OCI-LY7 (cell line): ENCODE measurements around the gene TBC1D32. TPM values are rescaled to one million over a fixed set of nuclear protein-coding genes. Genes with fewer than 3 reads are reported as not detected.

Source experiments
- BruUV-seq: library from RNA; stranded (reverse); fragments of 400-500 nt; replicated peaks from 2 replicates; lab custom pipeline; 2021; lab: Mats Ljungman, UMichigan
- CTCF ChIA-PET: fragments of 300-600 bp; sonication (Branson Sonifier 250); formaldehyde crosslinking; loops from one replicate; lab custom pipeline; 2022; ENCODE audit warnings: antibody characterized with exemption; ENCODE audit not compliant: unreplicated experiment; lab: Charles Lee
- POLR2A ChIA-PET: fragments of 300-600 bp; sonication (Branson Sonifier 250); formaldehyde crosslinking; loops from one replicate; lab custom pipeline; 2022; ENCODE audit warnings: antibody characterized with exemption; lab: Charles Lee
- DNase-seq: peaks from one replicate; pipeline ENCODE4 v3.0.0-alpha.2; 2015; ENCODE audit warnings: low spot score
- H2AFZ ChIP-seq: fragments of 200-600 bp; sonication (generic), shearing (Covaris generic); 2 replicates; pipeline ENCODE4 v1.6.1; 2014; ENCODE audit warnings: mild to moderate bottlenecking, antibody characterized with exemption, low read length, moderate library complexity
- H3K27ac ChIP-seq: fragments of 200-600 bp; sonication (generic); 2 replicates; pipeline ENCODE4 v1.5.1; 2014; ENCODE audit warnings: mixed run types, low read depth, mild to moderate bottlenecking, moderate library complexity, low read length, inconsistent platforms; ENCODE audit not compliant: poor library complexity, severe bottlenecking
- H3K36me3 ChIP-seq: fragments of 200-600 bp; sonication (generic); 2 replicates; pipeline ENCODE4 v1.6.1; 2014; ENCODE audit warnings: mild to moderate bottlenecking, antibody characterized with exemption, low read length, moderate library complexity, mixed read lengths; ENCODE audit not compliant: insufficient read depth
- H3K4me1 ChIP-seq: fragments of 200-600 bp; sonication (generic); 2 replicates; pipeline ENCODE4 v1.5.1; 2014; ENCODE audit warnings: mild to moderate bottlenecking, low read length; ENCODE audit not compliant: insufficient read depth, poor library complexity, severe bottlenecking
- H3K4me2 ChIP-seq: fragments of 200-600 bp; sonication (generic); 2 replicates; pipeline ENCODE4 v1.6.1; 2014; ENCODE audit warnings: mild to moderate bottlenecking, low read length
- H3K4me3 ChIP-seq: fragments of 200-600 bp; sonication (generic); 2 replicates; pipeline ENCODE4 v1.5.1; 2014; ENCODE audit warnings: mild to moderate bottlenecking, low read depth, low read length; ENCODE audit not compliant: poor library complexity, severe bottlenecking
- H3K79me2 ChIP-seq: fragments of 200-600 bp; sonication (generic); 2 replicates; pipeline ENCODE4 v1.6.1; 2016; ENCODE audit warnings: low read depth, mild to moderate bottlenecking, low read length, moderate library complexity, mixed read lengths; ENCODE audit not compliant: insufficient read depth
- H3K9me2 ChIP-seq: fragments of 200-600 bp; sonication (generic); 2 replicates; pipeline ENCODE4 v1.6.1; 2016; ENCODE audit warnings: mild to moderate bottlenecking, low read length, mixed read lengths; ENCODE audit not compliant: insufficient read depth
- H3K9me3 ChIP-seq: fragments of 200-600 bp; sonication (generic); 2 replicates; pipeline ENCODE4 v1.6.1; 2014; ENCODE audit warnings: mild to moderate bottlenecking, mixed run types, low read length, mixed read lengths
- H4K20me1 ChIP-seq: fragments of 200-600 bp; sonication (generic); 2 replicates; pipeline ENCODE4 v1.6.1; 2014; ENCODE audit warnings: mild to moderate bottlenecking, antibody characterized with exemption, low read length, moderate library complexity, mixed read lengths; ENCODE audit not compliant: insufficient read depth
- EZH2phosphoT487 ChIP-seq: fragments of 200-600 bp; sonication (generic); IDR thresholded peaks from 2 replicates; pipeline ENCODE4 v1.6.1; 2018; ENCODE audit warnings: low read depth, borderline replicate concordance, mild to moderate bottlenecking, mixed run types, antibody characterized with exemption, low read length, moderate library complexity, mixed read lengths
- intact Hi-C: fragments of 100-400 bp; cut with micrococcal nuclease; formaldehyde crosslinking; loops from one replicate; pipeline ENCODE4 v1.10.0; 2022; ENCODE audit not compliant: unreplicated experiment
- total RNA-seq, 2 experiments: library from RNA; depleted of rRNA in 1 of 2; stranded (reverse); fragments of >200 nt in 1 of 2; shearing (Covaris generic) in 1 of 2; gene quantifications; 2 replicates each; pipeline ENCODE4 v1.2.3, GENCODE V29; 2014 to 2022
- TF ChIP-seq, protein P1 (sequence below): fragments of 200-600 bp; sonication (generic); conservative IDR thresholded peaks from 2 replicates; pipeline ENCODE4 v1.5.1; 2014; ENCODE audit warnings: mild to moderate bottlenecking, antibody characterized with exemption, low read length, moderate library complexity, mixed read lengths

TBC1D32 gene
- total RNA-seq, 2 experiments from 2014 or later: 3.8 to 5.1 TPM

DNA sequence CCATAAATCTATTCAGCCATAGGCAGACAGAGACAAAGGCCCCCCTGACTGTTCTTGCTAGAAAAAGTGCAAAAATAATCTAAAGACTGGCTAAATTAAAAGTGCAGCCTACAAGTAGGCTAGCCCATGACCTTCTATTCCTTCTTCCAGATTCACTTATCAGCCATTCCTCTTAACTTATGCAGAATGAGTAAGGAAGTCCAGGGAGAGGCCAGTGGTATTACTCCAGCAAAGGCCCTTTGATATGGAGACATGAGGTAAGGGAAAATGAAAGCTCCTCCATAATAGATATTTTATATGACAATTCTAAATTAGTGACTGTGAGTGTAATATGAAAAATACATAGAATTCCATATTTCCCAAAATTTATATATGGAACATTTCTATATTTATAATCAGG, 199.4 kb downstream of the TBC1D32 start:
- H2AFZ ChIP-seq: no peak overlapping the region
- H3K9me2 ChIP-seq: no peaks in the 10 kb centered on the region
- TF ChIP-seq, protein P1, sequence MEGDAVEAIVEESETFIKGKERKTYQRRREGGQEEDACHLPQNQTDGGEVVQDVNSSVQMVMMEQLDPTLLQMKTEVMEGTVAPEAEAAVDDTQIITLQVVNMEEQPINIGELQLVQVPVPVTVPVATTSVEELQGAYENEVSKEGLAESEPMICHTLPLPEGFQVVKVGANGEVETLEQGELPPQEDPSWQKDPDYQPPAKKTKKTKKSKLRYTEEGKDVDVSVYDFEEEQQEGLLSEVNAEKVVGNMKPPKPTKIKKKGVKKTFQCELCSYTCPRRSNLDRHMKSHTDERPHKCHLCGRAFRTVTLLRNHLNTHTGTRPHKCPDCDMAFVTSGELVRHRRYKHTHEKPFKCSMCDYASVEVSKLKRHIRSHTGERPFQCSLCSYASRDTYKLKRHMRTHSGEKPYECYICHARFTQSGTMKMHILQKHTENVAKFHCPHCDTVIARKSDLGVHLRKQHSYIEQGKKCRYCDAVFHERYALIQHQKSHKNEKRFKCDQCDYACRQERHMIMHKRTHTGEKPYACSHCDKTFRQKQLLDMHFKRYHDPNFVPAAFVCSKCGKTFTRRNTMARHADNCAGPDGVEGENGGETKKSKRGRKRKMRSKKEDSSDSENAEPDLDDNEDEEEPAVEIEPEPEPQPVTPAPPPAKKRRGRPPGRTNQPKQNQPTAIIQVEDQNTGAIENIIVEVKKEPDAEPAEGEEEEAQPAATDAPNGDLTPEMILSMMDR: no peak
- no peak for TF ChIP-seq EZH2phosphoT487
- H3K36me3 ChIP-seq: no peaks in the 10 kb centered on the region
- ChIA-PET POLR2A (no interaction called here), CTCF (no interaction called here)
- no peak overlapping the region for H3K4me3 ChIP-seq
- no peaks in the 10 kb centered on the region for H3K79me2 ChIP-seq
- intact Hi-C loops: no loop called here
- no peak for DNase-seq
- BruUV-seq: no TSS peak
- no peaks in the 10 kb centered on the region for H4K20me1 ChIP-seq
- H3K9me3 ChIP-seq: no peaks in the 10 kb centered on the region
- H3K4me2 ChIP-seq: no peak overlapping the region
- H3K27ac ChIP-seq: no peak overlapping the region
- H3K4me1 ChIP-seq: no peaks in the 10 kb centered on the region

DNA sequence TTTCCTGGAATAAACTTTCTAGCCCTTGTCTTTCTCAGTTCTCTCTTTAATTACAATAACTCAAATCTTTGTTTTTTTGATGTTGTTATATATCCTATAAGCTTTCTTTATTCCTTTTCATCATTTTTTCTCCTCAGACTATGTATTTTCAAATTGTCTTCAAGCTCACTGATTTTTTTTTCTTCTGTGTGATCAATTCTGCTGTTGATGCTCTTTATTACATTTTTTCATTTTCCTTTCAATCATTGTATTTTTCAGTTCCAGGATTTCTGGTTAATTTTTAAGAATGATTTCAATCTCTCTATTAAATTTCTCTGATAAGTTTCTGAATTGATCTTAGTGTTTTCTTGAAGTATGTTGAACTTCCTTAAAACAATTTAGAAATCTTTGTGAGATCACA, 209.7 kb downstream of the TBC1D32 start:
- POLR2A ChIA-PET: no interaction called here

DNA sequence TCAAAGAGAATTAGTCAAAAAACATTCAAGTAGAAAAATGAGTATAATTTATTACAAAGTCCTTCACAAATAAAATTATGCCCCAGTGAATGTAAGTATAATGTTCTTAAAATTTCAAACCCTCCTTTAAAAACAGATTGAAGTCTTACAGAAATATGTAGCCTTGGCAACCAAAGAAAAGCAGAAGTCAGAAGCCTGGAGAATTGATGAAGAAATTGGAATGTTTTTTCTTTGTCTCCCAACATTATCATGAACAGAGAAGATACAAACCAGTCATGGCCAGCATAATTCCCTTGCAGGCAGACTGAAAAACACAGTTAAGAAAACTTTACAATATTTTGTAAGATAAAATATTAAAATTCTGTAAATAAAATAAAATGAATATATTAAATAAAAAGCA, 221.9 kb downstream of the TBC1D32 start:
- no peaks in the 10 kb centered on the region for H3K9me2 ChIP-seq
- CTCF ChIA-PET: no interaction called here
- BruUV-seq: no TSS peak

More for the DNA sequence above, 209.7 kb downstream of the TBC1D32 start:
- DNase-seq: no peak
- Histone ChIP-seq H3K36me3 (no peaks in the 10 kb centered on the region), H3K4me2 (no peak overlapping the region), H4K20me1 (no peaks in the 10 kb centered on the region), H3K9me3 (peaks cover 14% of the 10 kb centered on the region; the same call in 1 of the 2 replicates), H3K4me3 (no peak overlapping the region), H3K9me2 (no peaks in the 10 kb centered on the region), H3K4me1 (no peaks in the 10 kb centered on the region), H3K27ac (no peak overlapping the region), H2AFZ (no peak overlapping the region), H3K79me2 (no peaks in the 10 kb centered on the region)
- no TSS peak for BruUV-seq
- intact Hi-C loops: no loop called here
- CTCF ChIA-PET: no interaction called here
- TF ChIP-seq, protein P1: no peak
- no peak for TF ChIP-seq EZH2phosphoT487

More for the DNA sequence above, 221.9 kb downstream of the TBC1D32 start:
- no peak for TF ChIP-seq EZH2phosphoT487
- TF ChIP-seq, protein P1: no peak
- POLR2A ChIA-PET: no interaction called here
- intact Hi-C loops: no loop called here
- no peak for DNase-seq
- Histone ChIP-seq H3K36me3 (no peaks in the 10 kb centered on the region), H3K27ac (no peak overlapping the region), H3K4me1 (no peaks in the 10 kb centered on the region), H3K79me2 (no peaks in the 10 kb centered on the region), H3K9me3 (no peaks in the 10 kb centered on the region), H2AFZ (no peak overlapping the region), H3K4me3 (no peak overlapping the region), H3K4me2 (no peak overlapping the region), H4K20me1 (no peaks in the 10 kb centered on the region)
